Measurements from ENCODE around the gene SPOCK3. TPM values are rescaled to one million over a fixed set of nuclear protein-coding genes. Genes with fewer than 3 reads are reported as not detected.

The SPOCK3 gene
- total RNA-seq, 6 experiments from 2014 or later: 0.27 to 0.95 (median 0.56) TPM; not detected in 3

DNA sequence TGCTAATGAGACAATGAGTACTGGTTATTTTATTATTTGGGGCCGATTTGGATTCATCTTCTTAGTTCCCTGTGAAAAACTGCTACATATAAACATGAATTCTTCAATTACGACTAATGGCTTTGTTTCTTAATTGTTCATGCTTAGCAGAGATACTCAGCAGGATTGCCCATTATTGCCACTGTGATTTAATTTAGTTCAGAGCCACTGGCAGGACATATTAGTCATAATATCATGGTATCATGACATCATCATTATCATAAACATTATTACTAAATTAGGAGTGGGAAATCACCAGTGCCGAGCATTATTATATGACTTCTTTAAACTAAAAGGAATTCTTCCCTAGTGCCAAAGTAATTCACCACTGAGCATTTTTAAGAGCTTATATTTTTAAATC lies 201.4 kb downstream of the SPOCK3 start:
- no peak overlapping the region for H3K27ac ChIP-seq
- intact Hi-C loops (cut with DNase I): no loop called here
- DNase-seq (no peak), ATAC-seq (no peak)
- WGBS (ENCODE audit: insufficient coverage, low coverage, low lambda C conversion rate, missing lambda C conversion rate): 86% methylated on average over 3 of the region's 3 CpGs
- no peaks in the 10 kb centered on the region for H3K36me3 ChIP-seq
- TF ChIP-seq POLR2A (IDR thresholded peaks at IDR 0.05): no peak
- TF ChIP-seq, protein P1, sequence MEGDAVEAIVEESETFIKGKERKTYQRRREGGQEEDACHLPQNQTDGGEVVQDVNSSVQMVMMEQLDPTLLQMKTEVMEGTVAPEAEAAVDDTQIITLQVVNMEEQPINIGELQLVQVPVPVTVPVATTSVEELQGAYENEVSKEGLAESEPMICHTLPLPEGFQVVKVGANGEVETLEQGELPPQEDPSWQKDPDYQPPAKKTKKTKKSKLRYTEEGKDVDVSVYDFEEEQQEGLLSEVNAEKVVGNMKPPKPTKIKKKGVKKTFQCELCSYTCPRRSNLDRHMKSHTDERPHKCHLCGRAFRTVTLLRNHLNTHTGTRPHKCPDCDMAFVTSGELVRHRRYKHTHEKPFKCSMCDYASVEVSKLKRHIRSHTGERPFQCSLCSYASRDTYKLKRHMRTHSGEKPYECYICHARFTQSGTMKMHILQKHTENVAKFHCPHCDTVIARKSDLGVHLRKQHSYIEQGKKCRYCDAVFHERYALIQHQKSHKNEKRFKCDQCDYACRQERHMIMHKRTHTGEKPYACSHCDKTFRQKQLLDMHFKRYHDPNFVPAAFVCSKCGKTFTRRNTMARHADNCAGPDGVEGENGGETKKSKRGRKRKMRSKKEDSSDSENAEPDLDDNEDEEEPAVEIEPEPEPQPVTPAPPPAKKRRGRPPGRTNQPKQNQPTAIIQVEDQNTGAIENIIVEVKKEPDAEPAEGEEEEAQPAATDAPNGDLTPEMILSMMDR (IDR thresholded peaks at IDR 0.05): no peak
- no peak overlapping the region for H3K4me3 ChIP-seq
- H3K27me3 ChIP-seq: no peaks in the 10 kb centered on the region
- H3K9me3 ChIP-seq: no peaks in the 10 kb centered on the region
- peaks cover 0 to 43% (median 6%) of the 10 kb centered on the region in 4 donors for H3K4me1 ChIP-seq

DNA sequence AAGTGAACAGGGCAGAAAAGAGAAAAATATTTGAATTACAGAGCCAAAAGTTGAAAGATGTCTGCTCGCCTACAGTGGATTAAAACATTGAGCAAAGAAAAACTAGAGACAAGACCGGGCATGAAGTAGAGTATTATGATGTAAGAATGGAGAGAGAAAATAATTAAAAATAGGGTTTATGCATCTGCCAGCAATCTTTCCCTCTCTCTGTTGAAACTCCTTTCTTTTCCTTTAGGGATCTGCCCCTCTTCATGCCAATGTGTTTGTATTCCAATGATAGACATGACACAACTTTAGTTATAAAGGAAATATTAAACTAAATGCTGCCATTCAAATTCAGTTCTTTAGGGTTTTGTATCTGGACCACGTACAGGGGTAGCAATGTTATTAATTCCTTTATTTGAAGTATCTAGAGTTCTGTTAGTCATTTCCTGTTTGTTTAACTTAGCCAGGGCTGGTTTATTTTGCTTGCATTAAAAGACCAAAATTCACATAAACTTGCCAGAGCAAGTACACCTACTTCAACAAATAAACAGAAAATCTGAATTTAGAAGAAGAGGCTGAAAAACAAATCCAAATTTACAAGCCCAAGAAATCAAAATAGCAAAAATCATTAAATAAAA lies 202.6 kb downstream of the SPOCK3 start:
- no peaks in the 10 kb centered on the region for H3K36me3 ChIP-seq
- H3K4me3 ChIP-seq: no peak overlapping the region
- peak overlapping the region; percentile 12 to 37 (median 17) for H3K27ac ChIP-seq
- peaks cover 0 to 43% (median 6%) of the 10 kb centered on the region in 4 donors for H3K4me1 ChIP-seq
- ATAC-seq (peak in 3 of 4 donors; percentile 37 to 69 (median 63)), DNase-seq (no peak)
- 22% methylated on average over 3 of the region's 3 CpGs for WGBS (ENCODE audit: insufficient coverage, low coverage, low lambda C conversion rate, missing lambda C conversion rate)
- intact Hi-C loops (cut with DNase I): no loop called here
- H3K27me3 ChIP-seq: no peaks in the 10 kb centered on the region
- H3K9me3 ChIP-seq: no peaks in the 10 kb centered on the region
- no peak for TF ChIP-seq POLR2A (IDR thresholded peaks at IDR 0.05)
- TF ChIP-seq, protein P1 (IDR thresholded peaks at IDR 0.05): no peak

- no peak for TF ChIP-seq POLR2A (IDR thresholded peaks at IDR 0.05)
- TF ChIP-seq, protein P1 (IDR thresholded peaks at IDR 0.05): no peak
- peak; percentile 60 to 87 (median 78) for ATAC-seq
- H3K4me3 ChIP-seq: no peak overlapping the region
- intact Hi-C loops (cut with DNase I): no loop called here
- 26% methylated on average over 3 of the region's 3 CpGs for WGBS (ENCODE audit: insufficient coverage, low coverage, low lambda C conversion rate, missing lambda C conversion rate)
- H3K4me1 ChIP-seq: peaks cover 0 to 28% (median 6%) of the 10 kb centered on the region in 4 donors
- H3K27me3 ChIP-seq: no peaks in the 10 kb centered on the region
- no peaks in the 10 kb centered on the region for H3K36me3 ChIP-seq
- DNase-seq: no peak
- no peaks in the 10 kb centered on the region for H3K9me3 ChIP-seq
- peak overlapping the region in 1 of 3 donors; percentile 34 for H3K27ac ChIP-seq
These were observed 205.3 kb downstream of the SPOCK3 start for GRCh38 chr4:167028976-167029375.

- peaks cover 0 to 12% (median 6%) of the 10 kb centered on the region in 4 donors for H3K4me1 ChIP-seq
- 38% methylated on average over 3 of the region's 3 CpGs for WGBS (ENCODE audit: insufficient coverage, low coverage, low lambda C conversion rate, missing lambda C conversion rate)
- H3K4me3 ChIP-seq: no peak overlapping the region
- intact Hi-C loops (cut with DNase I): no loop called here
- H3K9me3 ChIP-seq: no peaks in the 10 kb centered on the region
- no peaks in the 10 kb centered on the region for H3K27me3 ChIP-seq
- no peak overlapping the region for H3K27ac ChIP-seq
- no peaks in the 10 kb centered on the region for H3K36me3 ChIP-seq
- no peak for TF ChIP-seq POLR2A (IDR thresholded peaks at IDR 0.05)
- TF ChIP-seq, protein P1 (IDR thresholded peaks at IDR 0.05): no peak
- DNase-seq: no peak
- peak in 3 of 4 donors; percentile 25 to 70 (median 39) for ATAC-seq
These were observed 208.6 kb downstream of the SPOCK3 start for GRCh38 chr4:167025670-167026069.

All from right lobe of liver (tissue), 6 donors.